CD4-positive, alpha-beta T cell treated with Interleukin-2 at 100 ng/mL for 4 hours (primary cell): ENCODE data around the gene NPB.
A peak's percentile ranks its signal among the peaks of the same experiment; 100 is the strongest.

Source experiments
- DNase-seq: peaks from one replicate; pipeline ENCODE4 v3.0.0-alpha.2; 2020; ENCODE audit warnings: low spot score

Gene NPB

DNA sequence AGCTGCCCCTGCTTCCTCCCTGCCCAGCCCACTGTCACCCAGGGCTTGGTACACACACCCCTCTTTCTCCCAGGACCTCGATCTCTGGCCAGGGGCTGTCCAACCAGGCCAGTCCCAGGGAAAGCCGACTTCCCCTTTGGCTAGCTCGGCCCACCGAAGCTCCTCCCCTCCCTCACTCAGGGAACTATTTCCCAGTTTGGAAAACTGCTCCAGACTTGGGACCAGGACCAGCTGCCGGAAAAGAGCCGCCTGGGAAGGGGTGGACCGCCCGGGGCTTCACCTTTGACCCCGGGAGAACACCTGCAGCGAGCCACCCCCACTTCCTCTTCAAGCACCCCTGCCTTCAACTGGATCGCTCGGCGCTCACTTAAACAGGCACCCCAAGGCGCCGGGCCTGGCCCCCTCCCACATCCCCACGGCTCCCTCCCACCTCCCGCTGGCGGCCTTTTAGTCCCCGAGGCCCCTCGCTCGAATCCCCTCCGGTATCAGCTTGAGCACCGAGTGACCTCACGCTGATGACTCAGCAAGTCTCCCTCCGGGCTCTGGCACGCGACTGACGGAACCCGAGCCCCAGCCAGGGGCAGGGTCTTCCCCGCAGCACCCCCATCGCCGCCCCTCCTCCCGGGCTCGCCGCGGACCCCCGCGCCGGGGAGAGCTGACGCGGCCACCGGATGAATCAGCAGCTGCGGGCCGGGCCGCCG is 24.6 kb downstream of the NPB start:
- DNase-seq = peak; percentile 50

- DNase-seq = no peak
Observed at GRCh38 chr17:81927152-81927652, 25.2 kb downstream of the NPB start.

DNA sequence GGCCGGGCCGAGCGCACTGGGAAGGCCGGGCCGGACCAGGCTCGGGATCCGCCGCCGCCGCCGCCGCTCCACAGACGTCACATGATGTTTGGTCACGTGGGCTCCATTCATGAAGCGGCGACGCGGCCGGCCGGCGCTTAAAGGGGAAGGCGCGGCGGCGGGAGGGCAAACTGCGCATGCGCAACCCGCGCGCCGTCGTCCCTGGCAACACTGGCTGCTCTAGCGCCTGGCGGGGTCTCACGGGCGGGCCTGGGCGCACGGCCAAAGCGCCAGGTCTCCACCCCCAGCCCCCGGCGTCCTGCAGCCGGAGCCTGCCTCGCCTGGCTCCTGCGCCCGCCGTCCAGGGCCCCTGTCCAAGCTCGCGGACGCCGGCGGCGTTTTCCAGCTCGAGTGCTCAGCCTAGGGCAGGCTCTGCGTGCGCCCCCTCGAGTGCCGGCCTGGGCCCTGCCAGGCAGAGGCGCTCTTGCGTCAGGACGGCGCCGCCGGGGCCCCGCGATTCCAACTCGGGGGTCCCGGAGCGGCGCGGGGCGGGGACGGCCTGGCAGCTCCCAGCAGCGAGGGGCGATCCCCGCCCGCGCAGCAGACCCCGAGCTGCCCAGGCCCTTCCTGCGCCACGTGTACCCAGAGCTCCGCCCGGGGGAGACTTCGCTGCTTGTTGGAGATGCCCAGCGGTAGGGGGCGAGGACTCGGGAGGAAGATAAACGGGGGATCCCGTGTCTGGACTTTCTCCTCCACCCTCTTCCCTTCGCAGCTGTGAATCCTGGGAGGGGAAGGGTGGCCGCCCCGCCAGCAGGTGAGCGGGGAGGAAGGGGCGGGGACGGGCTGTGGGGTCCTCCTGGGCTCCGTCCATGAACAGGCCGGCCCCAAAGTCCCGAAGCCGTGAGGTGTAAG is 25.9 kb downstream of the NPB start, which contains the start of gene MAFG:
TSS of gene MAFG (minus strand) at position 83 of the 891 bp plus-strand sequence. CDS start 4,550 bp downstream, outside the sequence.
- DNase-seq = peak; percentile 89

DNA sequence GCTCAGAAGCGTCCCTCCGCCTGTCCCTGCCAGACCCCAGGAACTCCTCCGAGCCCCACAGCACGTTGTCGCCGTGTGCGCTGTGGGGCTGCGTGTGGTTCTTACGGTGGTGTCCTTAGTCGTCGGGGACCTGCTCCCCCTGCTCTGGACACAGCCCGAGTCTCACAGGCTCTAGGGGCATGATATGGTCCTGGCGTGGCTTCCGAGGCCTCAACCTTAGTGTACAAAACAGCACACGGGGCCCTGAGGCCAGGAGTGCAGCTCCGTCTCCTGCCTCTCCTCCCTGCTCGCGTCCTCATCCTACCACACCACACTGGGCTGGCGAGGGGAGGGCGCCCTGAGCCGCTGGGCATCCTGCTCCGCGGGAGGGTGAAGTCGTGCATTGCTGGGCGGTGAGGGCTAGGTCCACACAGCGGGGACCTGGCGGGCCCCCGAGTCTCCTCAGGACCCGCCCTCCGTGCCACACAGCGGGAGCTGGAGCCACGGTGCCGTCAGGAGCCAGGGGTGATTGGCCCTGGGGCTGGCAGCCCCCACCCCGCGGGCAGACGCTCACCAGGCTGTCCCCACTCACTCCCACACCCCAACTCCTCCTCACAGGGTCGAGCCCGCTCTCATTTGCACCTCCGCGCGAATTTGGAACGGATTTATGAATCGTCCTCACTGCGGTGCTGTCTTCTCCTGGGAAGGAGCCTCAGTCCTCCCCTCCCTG is 26.7 kb downstream of the NPB start:
- no peak for DNase-seq

DNA sequence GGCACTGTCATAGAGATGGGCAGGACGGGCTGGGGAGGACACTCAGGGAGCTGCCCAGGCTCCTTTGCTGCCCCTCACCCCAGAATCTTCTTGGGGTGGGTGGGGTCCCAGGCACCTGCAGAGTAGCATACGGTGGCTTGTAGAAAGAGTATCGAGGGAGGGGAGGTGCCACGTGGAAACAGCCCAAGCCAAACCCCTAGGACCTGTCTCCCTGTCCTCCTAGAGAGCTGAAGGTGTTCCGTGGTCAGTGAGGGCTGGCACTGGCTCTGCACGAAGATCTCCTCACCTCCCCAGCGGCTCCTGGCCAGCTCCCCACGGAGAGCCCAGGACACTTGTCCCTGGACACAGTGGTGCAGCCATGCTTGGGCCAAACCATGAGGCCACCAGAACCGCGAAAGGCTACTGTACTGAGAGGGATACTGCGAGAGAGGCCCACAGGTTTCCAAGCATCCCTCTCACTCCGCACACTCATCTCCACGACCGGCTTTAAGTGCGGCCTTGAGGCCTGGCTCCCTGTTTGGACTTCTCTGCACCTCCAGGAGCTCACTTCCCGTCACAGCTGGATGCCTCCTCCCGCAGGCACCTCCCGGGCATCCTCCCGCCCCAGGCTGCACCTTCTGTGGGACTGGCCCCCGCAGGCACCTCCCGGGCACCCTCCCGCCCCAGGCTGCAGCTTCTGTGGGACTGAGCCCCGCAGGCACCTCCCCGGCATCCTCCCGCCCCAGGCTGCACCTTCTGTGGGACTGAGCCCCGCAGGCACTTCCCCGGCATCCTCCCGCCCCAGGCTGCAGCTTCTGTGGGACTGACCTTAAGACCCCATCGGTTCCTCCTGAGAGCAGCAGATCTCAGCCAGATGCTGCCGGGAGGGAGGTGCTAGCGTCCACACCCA is 27.5 kb downstream of the NPB start:
- DNase-seq = no peak

DNA sequence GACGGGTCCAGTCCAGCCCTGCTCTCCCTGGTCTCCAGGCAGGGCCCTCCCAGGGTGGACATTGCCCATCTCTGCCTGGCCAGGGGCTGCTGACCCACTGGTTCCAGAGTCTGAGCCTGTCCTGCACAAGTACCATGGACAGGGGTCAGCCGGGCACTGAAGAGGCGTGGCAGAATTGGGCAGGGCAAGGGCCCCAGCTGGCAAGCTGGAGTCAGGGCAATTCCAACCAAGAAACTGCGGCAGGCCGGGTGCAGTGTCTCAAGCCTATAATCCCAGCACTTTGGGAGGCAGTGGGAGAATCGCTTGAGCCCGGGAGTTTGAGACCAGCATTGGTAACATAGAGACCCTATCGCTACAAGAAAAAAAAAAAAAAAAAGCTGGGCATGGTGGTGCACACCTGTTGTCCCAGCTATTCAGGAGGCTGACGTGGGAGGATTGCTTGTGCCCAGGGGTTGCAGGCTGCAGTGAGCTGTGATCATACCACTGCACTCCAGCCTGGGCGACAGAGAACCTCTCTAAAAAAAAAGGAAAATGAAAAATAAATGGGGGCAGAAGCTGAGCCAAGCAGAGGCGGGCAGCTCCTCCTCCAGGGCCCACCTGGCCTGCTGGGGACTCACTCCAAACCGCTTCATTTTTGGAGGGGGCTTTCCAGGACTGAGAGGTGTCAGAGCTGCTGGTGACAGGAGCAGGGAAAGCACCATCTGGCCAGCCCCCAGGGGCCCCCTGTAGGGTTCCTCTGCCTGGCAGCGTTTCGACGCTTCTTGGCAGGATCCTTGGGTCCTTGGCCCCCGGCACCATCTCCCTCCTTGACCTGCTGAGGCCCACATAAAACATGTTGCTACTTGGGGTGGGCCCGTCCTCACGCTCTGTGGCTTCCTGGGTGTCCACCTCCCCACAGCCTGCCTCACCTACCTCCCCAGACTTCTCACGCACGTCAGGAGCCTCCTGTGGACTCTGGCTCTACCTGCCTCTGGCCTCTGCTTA is 28.4 kb downstream of the NPB start:
- no peak for DNase-seq

GRCh38 chr17:81931189-81931556 is 29.1 kb downstream of the NPB start:
- no peak for DNase-seq

DNA sequence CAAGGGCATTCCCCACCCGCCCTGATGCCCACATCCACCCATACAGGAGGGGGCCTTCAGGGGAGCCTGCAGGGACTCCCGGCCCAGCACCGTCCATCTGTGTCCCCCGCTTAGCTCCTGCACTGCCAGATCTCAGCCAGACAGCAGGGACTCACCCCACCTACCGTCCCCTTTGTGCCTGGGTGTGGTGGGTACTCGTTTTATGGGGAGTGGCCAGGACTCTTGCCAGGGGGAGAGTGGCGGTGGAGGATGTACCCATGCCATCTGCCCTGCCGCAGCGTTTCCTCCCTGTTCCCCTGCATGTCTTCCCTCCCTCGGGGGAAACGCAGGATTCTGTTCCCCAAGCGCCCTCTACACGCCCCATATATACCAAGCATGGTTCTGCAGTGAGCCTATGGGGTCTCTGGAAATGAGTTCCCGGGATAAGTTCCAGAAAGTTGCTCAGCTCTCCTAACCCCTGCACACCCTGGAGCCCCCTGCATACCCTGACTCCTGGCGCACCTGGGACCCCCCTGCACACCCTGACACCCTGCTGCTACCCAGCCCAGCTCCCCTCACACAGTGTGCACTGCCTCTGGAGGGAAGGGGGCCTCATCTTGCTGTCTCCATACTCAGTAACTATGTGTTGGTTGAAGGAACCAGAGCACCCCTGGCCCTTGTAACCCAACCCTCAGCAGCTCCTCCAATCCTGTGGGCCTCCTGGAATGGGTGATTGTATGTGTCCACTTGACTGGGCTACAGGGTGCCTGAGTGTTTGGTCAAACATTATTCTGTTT is 29.7 kb downstream of the NPB start:
- DNase-seq = no peak

DNA sequence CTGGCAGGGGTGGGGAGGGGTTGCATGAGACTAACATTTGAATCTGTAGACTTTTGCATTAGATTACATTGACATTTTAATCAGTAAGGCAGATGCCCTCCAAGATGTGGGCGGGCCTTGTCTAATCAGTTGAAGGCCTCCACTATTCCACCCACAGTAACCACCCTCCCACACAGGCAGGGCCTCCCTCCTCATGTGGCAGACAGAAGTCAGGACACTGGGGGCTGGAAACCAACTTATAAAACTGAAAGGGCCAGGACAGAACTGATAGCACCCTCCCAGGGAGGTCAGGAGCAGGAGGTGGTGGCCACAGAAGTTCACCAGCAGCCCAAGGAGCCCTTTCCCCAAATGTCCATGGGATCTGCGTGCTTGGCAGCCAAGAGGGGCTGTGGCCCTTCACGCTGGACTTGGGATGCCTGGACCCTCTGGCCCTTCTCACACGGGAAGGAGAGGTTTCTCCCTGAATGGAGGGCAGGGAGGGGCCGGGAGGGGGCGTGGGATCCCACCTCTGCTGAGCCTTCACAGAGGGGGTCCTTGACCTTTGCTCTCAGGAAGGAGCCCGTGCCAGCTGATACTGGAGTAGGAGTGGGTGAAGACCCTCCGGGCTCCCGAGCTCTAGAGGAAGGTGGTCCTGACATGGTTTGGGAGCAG is 30.4 kb downstream of the NPB start:
- no peak for DNase-seq

- DNase-seq = no peak
Observed at GRCh38 chr17:81933178-81933699, 31.2 kb downstream of the NPB start.

- no peak for DNase-seq
Observed at GRCh38 chr17:81934098-81934757, 32.2 kb downstream of the NPB start.

- no peak for DNase-seq
Observed at GRCh38 chr17:81934850-81935708, 33.0 kb downstream of the NPB start.

GRCh38 chr17:81935709-81936084 is 33.7 kb downstream of the NPB start:
- DNase-seq = no peak

- no peak for DNase-seq
Observed at GRCh38 chr17:81939218-81939617, 37.2 kb downstream of the NPB start.

DNA sequence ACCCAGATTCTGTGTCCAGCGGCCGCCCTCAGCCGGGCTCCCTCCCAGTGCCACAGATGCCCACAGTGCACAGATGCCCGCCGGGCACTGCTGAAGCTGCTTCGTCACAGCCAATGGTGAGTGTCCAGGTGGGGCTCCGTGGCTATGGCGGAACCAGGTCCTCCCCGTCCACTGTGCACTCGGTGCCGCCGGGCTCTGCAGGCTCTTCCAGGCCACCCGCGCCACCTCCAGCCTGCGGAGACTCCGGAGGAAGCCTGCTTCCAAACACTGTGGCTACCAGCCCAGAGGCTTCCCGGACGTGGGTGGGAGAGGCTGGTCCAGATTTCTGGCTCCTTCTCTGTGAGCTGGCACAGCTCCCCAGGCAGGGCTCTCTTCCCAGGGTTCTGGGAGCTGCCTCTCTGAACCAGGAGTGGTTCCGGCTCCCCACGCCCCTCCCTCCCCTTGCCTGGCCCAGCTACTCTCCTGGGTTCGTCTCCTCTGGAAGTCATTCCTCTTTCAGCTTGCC is 37.9 kb downstream of the NPB start:
- no peak for DNase-seq

GRCh38 chr17:81940538-81941483 is 38.8 kb downstream of the NPB start:
- no peak for DNase-seq
